ENCODE results near the gene ADGRA1. TPM values are rescaled to one million over a fixed set of nuclear protein-coding genes. Genes with fewer than 3 reads are reported as not detected.
"Not testable (repeated sequence)": the region's sequence is repeated elsewhere in the genome, so short reads cannot be mapped to it uniquely, and the experiment has no call there.

ADGRA1 gene, protein sequence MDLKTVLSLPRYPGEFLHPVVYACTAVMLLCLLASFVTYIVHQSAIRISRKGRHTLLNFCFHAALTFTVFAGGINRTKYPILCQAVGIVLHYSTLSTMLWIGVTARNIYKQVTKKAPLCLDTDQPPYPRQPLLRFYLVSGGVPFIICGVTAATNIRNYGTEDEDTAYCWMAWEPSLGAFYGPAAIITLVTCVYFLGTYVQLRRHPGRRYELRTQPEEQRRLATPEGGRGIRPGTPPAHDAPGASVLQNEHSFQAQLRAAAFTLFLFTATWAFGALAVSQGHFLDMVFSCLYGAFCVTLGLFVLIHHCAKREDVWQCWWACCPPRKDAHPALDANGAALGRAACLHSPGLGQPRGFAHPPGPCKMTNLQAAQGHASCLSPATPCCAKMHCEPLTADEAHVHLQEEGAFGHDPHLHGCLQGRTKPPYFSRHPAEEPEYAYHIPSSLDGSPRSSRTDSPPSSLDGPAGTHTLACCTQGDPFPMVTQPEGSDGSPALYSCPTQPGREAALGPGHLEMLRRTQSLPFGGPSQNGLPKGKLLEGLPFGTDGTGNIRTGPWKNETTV
- not detected in 2 replicates for total RNA-seq (2014; rRNA removed; shearing (Covaris generic))

- DNase-seq (ENCODE audit: low read depth), result no peak
These were observed at the start of gene ADGRA1 for GRCh38 chr10:133087679-133088178. TSS of gene ADGRA1 (plus strand) at chr10:133087924. CDS start at chr10:133088910, 986 bp downstream.

DNA sequence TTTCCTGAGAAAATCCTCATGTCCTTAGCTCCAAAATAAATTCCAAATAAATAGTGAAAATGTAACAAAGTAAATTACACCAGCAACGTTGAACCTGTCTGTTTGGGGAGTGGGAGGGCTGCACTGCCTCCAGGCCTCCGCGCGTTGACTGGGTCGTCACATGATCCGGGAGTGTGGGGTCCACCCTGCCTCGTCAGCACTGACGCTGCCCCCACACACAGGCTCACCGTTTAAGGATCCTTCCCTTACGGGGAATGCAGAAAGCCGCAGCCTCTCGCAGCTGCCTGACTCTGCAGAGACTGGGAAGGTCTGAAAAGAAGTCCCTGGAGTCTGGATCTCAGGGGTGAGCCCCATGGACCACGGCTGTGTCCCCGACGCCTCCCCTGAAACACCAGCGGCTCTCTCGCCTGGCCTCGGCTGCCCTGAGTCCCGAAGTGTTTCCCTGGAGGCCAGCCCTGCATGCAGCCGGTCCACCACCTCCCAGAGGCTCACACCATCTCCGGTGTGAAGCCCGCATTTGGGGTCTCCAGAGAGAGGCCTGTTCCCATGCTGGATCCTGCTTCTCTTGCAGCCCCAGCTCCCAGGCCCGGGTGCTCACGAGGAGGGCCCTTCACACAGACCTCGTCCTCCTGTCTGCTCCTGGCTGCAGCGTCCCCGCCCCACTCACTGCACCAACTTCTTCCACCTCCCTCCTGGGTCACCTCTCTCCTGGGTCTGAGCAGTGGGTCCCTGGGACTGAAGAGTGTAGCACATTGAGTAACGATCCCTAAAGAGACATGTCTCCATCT lies 49.5 kb upstream of the ADGRA1 start:
- DNase-seq (ENCODE audit: low read depth), result no peak

DNA sequence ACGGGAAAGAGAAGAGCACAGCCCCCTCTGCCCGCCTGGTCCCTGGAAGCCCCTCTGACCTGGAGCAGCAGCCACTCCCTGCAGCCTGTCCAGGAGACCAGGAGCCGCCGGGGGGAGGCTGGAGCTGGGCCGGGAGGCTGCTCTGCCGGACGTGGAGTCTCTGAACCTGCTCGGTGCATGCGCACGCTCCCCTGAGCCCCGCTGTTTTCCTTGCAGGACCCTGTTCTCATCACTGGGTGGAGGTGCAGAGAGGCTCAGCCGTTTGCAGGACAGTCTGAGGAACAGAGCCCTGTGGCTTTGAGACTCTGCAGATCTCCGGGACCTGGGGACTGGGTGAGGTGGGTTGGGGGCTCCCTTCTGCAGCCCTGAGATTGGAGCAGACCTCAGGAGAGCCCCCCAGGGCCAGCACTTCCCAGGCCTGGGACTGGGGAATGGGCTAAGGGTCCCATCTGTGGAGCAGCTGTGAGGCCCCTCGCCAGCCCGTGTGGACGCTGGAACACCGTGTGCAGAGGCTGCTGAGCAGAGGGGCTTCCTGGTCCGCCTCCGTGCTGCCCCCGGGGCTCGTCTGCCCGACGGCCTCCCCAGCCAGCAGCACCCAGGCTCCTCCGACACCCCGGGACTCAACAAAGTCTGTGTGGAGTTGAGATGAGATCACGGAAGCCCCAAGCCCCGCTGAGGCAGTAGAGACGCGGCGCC lies 48.5 kb upstream of the ADGRA1 start:
- peak; percentile 42 for DNase-seq (ENCODE audit: low read depth)

DNA sequence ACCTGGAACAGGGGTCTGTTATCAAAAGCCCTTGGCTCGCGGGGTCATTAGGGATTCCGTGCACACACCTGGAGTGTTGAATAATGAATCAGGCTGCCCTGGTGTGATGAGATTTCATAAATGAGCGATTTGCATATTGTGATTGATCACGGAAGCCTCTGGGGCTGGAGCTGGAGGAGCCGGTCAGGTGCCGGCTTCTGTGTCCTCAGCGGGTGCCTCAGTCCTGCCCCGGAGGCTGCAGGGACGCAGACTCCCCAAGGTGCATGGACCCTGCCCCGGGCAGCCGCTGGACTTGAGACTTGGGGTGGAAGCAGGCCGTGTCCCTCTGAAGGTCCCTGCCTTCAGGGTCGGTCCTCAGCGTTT lies 47.9 kb upstream of the ADGRA1 start:
- DNase-seq (ENCODE audit: low read depth), result no peak

DNA sequence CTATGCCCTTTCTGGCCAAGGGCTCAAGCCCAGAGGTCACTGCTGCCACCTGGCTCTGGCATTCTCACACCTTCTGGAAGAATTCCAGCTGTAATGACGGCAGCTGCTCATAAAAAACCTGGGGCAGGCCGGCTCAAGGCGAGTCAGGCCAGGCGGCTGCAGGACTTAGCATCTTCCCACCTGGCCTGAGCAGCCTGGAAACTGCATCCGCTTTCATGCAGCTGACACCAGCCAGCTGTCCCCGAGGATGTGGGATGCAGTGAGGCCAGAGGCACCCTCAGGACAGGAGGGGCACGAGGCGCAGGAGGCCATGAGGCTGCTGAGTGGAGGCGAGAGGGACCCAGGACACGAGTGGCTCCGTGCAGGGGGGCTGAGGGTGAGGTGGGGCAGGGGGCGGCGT lies 47.5 kb upstream of the ADGRA1 start:
- no peak for DNase-seq (ENCODE audit: low read depth)

DNA sequence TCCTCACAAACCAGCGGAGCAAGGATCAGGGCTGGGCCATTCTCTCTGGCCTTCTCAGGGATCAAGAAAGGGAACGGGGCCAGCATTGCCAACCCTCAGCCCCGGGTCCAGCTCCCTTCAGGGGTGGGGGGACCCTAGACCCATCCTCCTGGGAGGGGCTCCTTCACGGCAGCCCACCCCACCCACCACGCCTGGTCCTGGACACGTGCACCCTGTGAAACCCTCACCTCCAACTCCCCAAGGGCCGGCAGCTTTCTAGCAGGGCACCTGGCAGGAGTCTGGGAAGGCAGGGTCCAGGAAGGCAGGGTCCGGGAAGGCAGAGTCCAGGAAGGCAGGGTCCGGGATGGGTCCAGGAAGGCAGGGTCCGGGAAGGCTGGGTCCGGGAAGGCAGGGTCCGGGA lies 46.6 kb upstream of the ADGRA1 start:
- DNase-seq (ENCODE audit: low read depth), result no peak

DNA sequence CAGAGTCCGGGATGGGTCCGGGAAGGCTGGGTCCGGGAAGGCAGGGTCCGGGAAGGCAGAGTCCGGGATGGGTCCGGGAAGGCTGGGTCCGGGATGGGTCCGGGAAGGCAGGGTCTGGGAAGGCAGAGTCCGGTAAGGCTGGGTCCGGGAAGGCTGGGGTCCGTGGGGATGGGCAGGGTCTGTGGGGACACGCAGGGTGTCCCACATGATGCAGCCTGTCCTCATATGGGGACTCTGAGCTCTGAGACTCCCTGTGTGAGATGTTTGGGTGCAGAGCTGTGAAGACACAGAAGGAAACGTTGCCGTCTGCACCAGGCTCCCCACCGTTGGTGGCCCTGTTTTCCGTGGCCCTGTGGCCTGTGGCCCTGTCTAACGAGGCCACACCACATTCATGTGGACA lies 45.7 kb upstream of the ADGRA1 start:
- DNase-seq (ENCODE audit: low read depth), result no peak

- DNase-seq (ENCODE audit: low read depth), result no peak
These were observed 44.9 kb upstream of the ADGRA1 start for GRCh38 chr10:133042816-133043215.

DNA sequence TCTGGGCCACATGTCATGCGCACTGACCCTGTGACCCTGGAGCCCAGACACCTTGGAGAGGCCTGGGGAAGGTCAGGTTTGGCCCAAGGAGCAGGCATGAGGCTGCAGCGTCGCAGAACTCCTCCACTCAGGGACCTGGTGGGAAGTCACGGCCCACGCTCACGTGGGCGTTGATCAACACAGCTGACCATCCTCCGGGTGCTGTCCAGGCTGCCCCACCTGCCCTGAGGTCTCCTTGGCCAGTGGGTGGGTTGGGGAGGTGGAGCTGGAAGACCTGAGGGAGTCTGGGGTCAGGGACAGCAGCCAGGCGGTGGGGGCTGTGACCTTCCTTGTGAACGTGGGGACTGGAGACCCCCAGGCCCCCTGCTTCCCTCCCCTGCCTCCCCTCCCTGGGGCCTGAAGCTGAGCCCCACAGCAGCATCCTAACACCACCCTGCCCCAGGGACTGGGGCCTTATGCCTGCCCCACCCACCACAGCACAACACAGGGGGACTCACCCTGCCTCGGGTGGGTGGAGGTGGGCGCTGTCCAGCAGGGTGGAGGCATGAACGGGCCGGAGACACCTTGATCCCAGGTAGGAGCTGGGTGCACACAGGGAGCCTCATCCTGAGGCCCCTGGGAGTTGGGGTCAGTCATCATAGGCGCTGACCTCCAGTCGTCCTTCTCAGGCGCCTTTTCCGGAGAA lies 44.0 kb upstream of the ADGRA1 start:
- no peak for DNase-seq (ENCODE audit: low read depth)

DNA sequence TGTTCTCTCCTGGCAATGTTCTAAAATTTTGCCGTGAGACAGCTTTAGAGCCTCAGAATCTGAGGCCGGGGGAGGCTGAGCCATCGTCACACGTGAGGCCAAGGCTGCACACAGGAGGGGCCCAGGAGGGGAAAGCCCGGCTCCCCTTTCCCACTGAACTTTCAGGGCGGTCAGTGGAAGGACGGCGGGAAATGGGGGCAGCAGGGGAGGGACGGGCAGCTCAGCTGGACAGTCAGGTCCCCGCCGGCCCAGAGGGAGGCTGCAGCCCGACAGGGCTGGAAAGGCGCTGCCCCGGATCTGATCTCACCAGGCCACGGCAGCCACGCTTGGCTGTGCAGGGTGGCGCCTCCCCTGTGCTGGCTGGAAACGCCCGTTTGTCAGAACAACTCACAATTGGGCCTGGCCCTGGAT lies 43.3 kb upstream of the ADGRA1 start:
- peak; percentile 37 for DNase-seq (ENCODE audit: low read depth)

DNA sequence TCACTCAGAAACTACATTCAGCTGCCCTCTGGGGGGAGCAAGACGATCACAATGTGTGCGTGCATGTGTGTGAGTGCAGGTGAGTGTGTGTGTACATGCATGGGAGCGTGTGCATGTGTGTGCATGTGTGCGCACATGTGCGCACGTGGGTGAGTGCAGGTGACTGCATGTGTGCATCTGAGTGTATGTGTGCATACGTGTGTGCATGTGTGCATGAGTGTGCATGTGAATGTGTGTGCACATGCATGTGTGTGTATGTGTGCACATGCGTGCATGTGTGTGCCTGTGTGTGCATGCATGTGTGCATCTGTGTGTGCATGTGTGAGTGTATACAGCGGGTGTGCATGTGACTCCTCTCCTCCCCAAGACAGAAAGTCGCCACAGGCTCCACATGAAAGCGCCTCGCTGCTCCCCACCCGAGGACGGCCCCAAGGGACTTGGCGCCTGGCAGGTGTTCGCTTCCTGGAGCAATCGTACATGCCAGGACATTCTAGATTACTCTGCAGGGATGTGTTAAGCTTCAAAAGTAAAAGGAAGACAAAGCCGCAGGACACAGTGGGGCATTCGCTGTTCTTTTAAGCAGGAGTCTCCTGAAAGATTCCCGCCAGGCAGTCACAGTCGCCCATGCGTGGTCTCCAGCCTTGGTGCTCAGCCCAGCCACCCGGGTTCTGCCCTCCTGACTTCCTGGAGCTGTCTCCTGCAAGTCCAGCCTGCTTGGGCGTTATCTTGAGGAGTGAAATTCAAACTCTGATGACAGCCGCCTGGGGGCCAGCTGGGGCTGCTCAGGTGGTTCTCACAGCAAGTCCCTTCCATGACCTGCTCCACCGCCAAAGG lies 42.0 kb upstream of the ADGRA1 start:
- no peak for DNase-seq (ENCODE audit: low read depth)

DNA sequence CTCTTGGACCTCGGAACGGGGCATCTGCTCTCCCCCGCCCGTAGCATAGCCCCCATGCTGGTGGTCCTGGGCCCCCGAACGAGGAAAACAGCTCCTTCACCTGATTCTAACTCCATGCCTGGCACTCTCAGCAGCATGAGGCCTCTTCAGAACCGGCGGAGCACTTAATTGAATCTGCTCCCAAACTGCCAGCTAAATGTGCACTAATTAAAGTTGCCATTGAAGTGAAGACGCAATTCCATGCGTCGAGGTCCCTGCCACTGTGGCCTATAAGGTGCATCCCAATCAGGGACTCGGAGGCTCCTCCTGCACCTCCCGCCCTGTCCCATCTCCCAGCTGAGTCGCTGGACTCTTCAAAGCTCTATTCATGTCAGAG lies 41.3 kb upstream of the ADGRA1 start:
- no peak for DNase-seq (ENCODE audit: low read depth)

DNA sequence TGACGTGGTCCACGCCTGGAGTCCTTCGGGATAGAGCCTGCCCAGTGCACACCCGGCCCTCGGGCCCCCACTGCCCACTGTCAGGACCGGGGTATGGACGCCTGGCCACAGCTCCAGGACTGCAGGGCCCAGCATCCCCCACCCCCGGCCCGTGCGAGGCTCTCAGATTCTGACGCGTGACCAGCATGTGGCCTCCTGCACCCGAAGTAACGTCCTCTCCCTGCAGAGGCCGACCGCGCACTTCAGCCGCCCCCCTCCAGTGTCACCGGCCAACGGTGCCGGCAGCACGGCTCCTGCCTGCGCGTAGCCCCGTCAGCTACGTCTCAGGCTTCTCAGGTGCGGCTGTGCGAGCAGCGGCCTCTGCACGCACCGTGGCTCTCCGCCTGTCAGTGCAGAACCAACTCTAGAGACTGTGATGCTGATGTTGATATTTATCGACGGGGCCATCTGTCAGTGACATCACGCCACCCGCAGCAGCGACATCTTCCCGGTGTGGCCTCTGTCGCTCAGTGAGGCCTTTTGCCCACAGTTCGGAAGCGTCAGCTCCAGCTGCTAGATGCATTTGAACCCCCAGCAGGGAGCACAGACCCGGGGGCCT lies 40.1 kb upstream of the ADGRA1 start:
- no peak for DNase-seq (ENCODE audit: low read depth)

DNA sequence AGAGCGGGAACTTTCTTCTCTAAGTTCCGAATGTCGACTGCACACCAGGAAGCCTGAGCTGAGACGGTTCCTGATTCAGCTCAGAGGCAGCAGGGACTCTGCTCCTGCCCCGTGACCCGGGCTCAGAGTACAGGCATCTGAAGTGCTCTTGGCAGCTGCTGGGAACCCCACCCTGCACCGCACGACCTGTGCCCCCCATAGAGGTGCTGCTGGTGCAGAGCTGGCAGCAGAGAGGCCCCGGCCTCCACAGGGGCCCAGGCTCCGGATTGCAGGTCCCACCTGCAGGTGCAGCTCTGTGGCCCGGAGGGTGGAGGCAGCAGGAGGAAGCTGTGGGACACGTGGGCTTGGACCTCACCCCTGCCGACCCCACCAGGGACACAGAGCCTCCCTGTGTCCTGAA lies 39.5 kb upstream of the ADGRA1 start:
- no peak for DNase-seq (ENCODE audit: low read depth)

DNA sequence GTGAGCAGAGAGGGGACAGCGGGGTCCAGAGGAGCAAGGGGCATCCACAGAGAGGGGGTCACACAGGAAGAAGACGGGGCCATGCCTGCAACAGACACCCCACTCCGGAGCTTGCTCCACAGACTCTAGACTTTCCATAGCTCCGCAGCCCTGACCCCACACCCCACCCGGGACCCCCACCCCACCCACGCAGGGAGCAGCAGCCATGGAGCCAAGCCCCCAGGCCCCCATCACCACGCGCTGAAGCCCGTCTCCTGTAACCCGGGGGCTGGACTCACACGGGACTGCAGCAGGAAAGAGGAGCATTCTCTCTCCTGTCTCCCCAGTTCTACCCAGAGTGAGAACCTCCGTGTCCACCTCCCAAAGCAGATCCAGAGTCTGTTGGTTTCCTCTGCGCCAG lies 38.8 kb upstream of the ADGRA1 start:
- no peak for DNase-seq (ENCODE audit: low read depth)

GRCh38 chr10:133049639-133050038 lies 38.1 kb upstream of the ADGRA1 start:
- no peak for DNase-seq (ENCODE audit: low read depth)

GRCh38 chr10:133050371-133050770 lies 37.4 kb upstream of the ADGRA1 start:
- no peak for DNase-seq (ENCODE audit: low read depth)

GRCh38 chr10:133052076-133052475 lies 35.6 kb upstream of the ADGRA1 start:
- DNase-seq (ENCODE audit: low read depth), result no peak

DNA sequence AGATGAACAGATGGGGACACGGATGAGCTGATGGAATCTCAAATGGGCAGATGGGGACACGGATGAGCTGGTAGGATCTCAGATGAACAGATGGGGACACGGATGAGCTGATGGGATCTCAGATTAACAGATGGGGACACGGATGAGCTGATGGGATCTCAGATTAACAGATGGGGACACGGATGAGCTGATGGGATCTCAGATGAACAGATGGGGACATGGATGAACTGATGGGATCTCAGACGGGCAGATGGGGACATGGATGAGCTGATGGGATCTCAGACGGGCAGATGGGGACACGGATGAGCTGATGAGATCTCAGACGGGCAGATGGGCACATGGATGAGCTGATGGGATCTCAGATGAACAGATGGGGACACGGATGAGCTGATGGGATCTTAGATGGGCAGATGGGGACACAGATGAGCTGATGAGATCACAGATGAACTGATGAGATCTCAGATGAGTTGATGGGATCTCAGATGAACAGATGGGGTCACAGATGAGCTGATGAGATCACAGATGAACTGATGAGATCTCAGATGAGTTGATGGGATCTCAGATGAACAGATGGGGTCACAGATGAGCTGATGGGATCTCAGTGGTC lies 34.1 kb upstream of the ADGRA1 start:
- not testable (repeated sequence) for DNase-seq (ENCODE audit: low read depth)

DNA sequence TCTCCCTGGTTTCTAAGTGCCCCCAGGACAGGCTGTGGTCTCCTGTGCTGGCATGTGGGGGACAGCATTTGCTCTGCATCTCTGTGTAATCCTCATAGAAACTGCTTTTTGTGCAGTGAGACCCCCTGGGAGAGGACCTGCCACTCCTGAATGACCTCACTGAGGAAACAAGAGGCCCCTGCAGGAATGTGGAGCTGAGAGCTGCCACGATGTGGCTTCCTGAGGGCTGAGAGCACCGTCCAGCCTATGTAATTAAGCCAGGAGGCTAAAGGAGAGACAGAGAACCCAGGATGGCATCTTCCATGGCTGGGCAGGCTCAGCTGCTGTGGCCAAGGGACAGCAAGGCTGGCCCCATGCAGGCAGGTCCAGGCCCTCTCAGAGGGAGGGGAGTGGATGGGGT lies 32.3 kb upstream of the ADGRA1 start:
- DNase-seq (ENCODE audit: low read depth), result no peak

All from Daoy (cell line).